MM.1S (cell line): ENCODE results near the gene CRYBB2.

Source experiments
- CTCF ChIP-seq: fragments of 300-600 bp; sonication (generic); IDR thresholded peaks from 2 replicates; pipeline ENCODE4 v1.5.1; 2016; ENCODE audit warnings: antibody characterized with exemption, low read length, mixed read lengths
- EZH2phosphoT487 ChIP-seq: fragments of 300-600 bp; sonication (generic); IDR thresholded peaks from 2 replicates; pipeline ENCODE4 v1.6.1; 2018; ENCODE audit warnings: antibody characterized with exemption, low read length

GRCh38 chr22:25174156-25174887 is 45.1 kb upstream of the CRYBB2 start:
- TF ChIP-seq EZH2phosphoT487 (no peak), CTCF (no peak)
